Measurements from ENCODE around the gene KIRREL1.

DNA sequence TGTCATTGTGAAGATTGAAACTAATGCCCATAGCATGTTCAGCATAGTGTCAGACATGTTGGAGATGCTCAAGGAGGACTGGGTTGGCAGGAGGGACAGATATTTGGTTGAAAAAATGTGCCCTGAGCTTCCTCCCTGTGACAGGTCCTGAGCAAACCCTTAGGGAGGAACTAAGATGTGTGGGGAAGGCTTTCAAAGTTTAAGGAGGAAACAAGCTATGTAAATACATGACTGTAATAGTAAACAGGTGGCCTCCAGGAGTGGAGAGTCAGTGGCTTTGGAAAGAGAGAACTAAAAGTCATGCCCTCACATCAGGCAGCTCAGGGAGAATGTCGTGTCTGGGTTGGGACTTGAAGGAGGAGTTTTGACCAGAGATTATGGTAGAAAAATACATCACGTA lies 9.7 kb upstream of the KIRREL1 start:
- TF ChIP-seq, protein P1, sequence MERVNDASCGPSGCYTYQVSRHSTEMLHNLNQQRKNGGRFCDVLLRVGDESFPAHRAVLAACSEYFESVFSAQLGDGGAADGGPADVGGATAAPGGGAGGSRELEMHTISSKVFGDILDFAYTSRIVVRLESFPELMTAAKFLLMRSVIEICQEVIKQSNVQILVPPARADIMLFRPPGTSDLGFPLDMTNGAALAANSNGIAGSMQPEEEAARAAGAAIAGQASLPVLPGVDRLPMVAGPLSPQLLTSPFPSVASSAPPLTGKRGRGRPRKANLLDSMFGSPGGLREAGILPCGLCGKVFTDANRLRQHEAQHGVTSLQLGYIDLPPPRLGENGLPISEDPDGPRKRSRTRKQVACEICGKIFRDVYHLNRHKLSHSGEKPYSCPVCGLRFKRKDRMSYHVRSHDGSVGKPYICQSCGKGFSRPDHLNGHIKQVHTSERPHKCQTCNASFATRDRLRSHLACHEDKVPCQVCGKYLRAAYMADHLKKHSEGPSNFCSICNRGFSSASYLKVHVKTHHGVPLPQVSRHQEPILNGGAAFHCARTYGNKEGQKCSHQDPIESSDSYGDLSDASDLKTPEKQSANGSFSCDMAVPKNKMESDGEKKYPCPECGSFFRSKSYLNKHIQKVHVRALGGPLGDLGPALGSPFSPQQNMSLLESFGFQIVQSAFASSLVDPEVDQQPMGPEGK (CRISPR knock-in tag; IDR thresholded peaks at IDR 0.05; ENCODE audit: borderline replicate concordance): no peak
- no peak for TF ChIP-seq ZFP30 (CRISPR knock-in tag; IDR thresholded peaks at IDR 0.05)
- no peak for TF ChIP-seq BACH2 (CRISPR knock-in tag; IDR thresholded peaks at IDR 0.05; ENCODE audit: borderline replicate concordance)
- no peak for TF ChIP-seq RARB (CRISPR knock-in tag; IDR thresholded peaks at IDR 0.05)
